ENCODE measurements around the gene PELI2. TPM values are rescaled to one million over a fixed set of nuclear protein-coding genes. Genes with fewer than 3 reads are reported as not detected.

PELI2 gene
- total and polyA plus RNA-seq, 2 of the 4 experiments (the other 2 are of a cell fraction) = 6.0 to 36.7 TPM

GRCh38 chr14:56309198-56309597 is 191.0 kb downstream of the PELI2 start:
- Histone ChIP-seq H3K18ac (ENCODE audit: low read depth, low read length) (no peak overlapping the region), H2BK20ac (ENCODE audit: low read depth, low read length) (peak overlapping the region; percentile 46; the same call in 1 of the 2 replicates), H4K91ac (ENCODE audit: insufficient read depth, low read depth, low read length) (no peak overlapping the region), H3K79me1 (ENCODE audit: low read depth in 1 of 2, low read length in 2 of 2) (no peaks in the 10 kb centered on the region), H3K27me3 (ENCODE audit: control insufficient read depth, insufficient read depth, low read length) (no peaks in the 10 kb centered on the region), H3K9ac (ENCODE audit: low read depth, low read length) (no peak overlapping the region), H4K5ac (ENCODE audit: low read depth, low read length) (no peak overlapping the region), H3K36me3 (ENCODE audit: control insufficient read depth, insufficient read depth, low read length) (no peaks in the 10 kb centered on the region), H2AK5ac (ENCODE audit: low read depth, low read length) (no peak overlapping the region), H3K9me1 (ENCODE audit: insufficient read depth, low read length) (peaks cover 3% of the 10 kb centered on the region; the same call in 1 of the 2 replicates), H3K9me3 (ENCODE audit: control insufficient read depth, insufficient read depth, low read length) (no peaks in the 10 kb centered on the region), H4K8ac (ENCODE audit: low read depth in 2 of 2, low read length in 2 of 2) (no peak overlapping the region), H3K4me1 (ENCODE audit: control insufficient read depth, insufficient read depth, low read length) (peaks cover 3% of the 10 kb centered on the region), H2BK120ac (ENCODE audit: low read depth, low read length) (no peak overlapping the region), H2BK15ac (ENCODE audit: low read depth, low read length) (no peak overlapping the region), H2BK5ac (ENCODE audit: low read depth, low read length, poor library complexity, severe bottlenecking) (no peak overlapping the region), H3K4me2 (ENCODE audit: low read depth, low read length) (no peak overlapping the region), H3K56ac (ENCODE audit: extremely low read depth, insufficient read depth, low read length) (no peak overlapping the region), H4K20me1 (ENCODE audit: insufficient read depth, low read length) (no peaks in the 10 kb centered on the region), H3K4ac (ENCODE audit: low read depth, low read length) (no peak overlapping the region), H3K14ac (replicated peaks; ENCODE audit: low read depth, low read length) (no peak overlapping the region), H2AK9ac (replicated peaks; ENCODE audit: low read depth, low read length, poor library complexity) (no peak overlapping the region), H3K27ac (ENCODE audit: insufficient read depth, low read length) (no peak overlapping the region), H2AFZ (replicated peaks; ENCODE audit: low read length, poor library complexity) (no peak overlapping the region), H3K4me3 (ENCODE audit: insufficient read depth, low read depth, low read length) (no peak overlapping the region), H3K23ac (ENCODE audit: low read depth, low read length) (no peak overlapping the region)
- ChIA-PET CTCF (interaction anchor here (0.8 kb wide), 1 partner anchor 10 kb away, joined by 3 read pairs; no protein-coding TSS in a partner anchor), POLR2A (ENCODE audit: unreplicated experiment) (no interaction called here)
- DNase-seq (no peak), ATAC-seq (ENCODE audit: low read depth) (no peak)
- dilution Hi-C loops (cut with HindIII; ENCODE audit: low sequenced_read_pairs, unreplicated experiment) = no loop called here
- no TSS peak for BruUV-seq (replicated peaks)
- WGBS, 2 experiments (ENCODE audit: extremely low coverage in 2 of 2, insufficient read length in 1 of 2) = 71% methylated on average over 2 of the region's 4 CpGs; no CpG with 5 or more reads in 1 of the 2 experiments
- in situ Hi-C loops (cut with MboI; ENCODE audit: low sequenced_read_pairs) = no loop called here
- TF ChIP-seq BHLHE40 (IDR thresholded peaks at IDR 0.05; ENCODE audit: low read depth, low read length) (no peak), MXI1 (IDR thresholded peaks at IDR 0.05; ENCODE audit: borderline replicate concordance, low read depth, low read length) (no peak), RAD21 (IDR thresholded peaks at IDR 0.05; ENCODE audit: low read length) (no peak), MAFK (IDR thresholded peaks at IDR 0.05; ENCODE audit: low read depth, low read length) (no peak), NFE2L2 (IDR thresholded peaks at IDR 0.05; ENCODE audit: low read depth, low read length) (no peak), CEBPB (IDR thresholded peaks at IDR 0.05; ENCODE audit: low read depth, low read length) (no peak), POLR2A (IDR thresholded peaks at IDR 0.05; ENCODE audit: low read depth, low read length) (no peak), MAZ (IDR thresholded peaks at IDR 0.05; ENCODE audit: borderline replicate concordance, low read depth, low read length) (no peak), USF2 (IDR thresholded peaks at IDR 0.05; ENCODE audit: low read depth, low read length) (no peak), SMC3 (IDR thresholded peaks at IDR 0.05; ENCODE audit: low read depth, low read length) (no peak), RCOR1 (IDR thresholded peaks at IDR 0.05; ENCODE audit: insufficient replicate concordance, low read length) (no peak), CTCF (conservative IDR thresholded peaks at IDR 0.05; ENCODE audit: low read depth, low read length) (no peak)
- intact Hi-C loops (cut with micrococcal nuclease) = no loop called here
